SKM-1 treated with dmso at 0.1 percent for 144 hours (cell line): ENCODE results near the gene TYW1B.
"Not testable (repeated sequence)": the region's sequence is repeated elsewhere in the genome, so short reads cannot be mapped to it uniquely, and the experiment has no call there.

Experiments
- DNase-seq: peaks from one replicate; lab custom pipeline; 2025; ENCODE audit not compliant: unreplicated experiment; lab: John Stamatoyannopoulos, UW

TYW1B gene

GRCh38 chr7:72628375-72628774 is 199.6 kb downstream of the TYW1B start:
- not testable (repeated sequence) for DNase-seq

GRCh38 chr7:72626428-72627011 is 201.5 kb downstream of the TYW1B start:
- not testable (repeated sequence) for DNase-seq

- DNase-seq, result not testable (repeated sequence)
These were observed 202.1 kb downstream of the TYW1B start for GRCh38 chr7:72625721-72626423.

GRCh38 chr7:72622532-72622931 is 205.5 kb downstream of the TYW1B start:
- DNase-seq, result no peak

GRCh38 chr7:72621761-72622187 is 206.2 kb downstream of the TYW1B start:
- DNase-seq, result not testable (repeated sequence)

GRCh38 chr7:72620923-72621322 is 207.1 kb downstream of the TYW1B start:
- DNase-seq, result not testable (repeated sequence)

GRCh38 chr7:72618435-72619180 is 209.4 kb downstream of the TYW1B start:
- DNase-seq, result not testable (repeated sequence)

GRCh38 chr7:72609761-72610160 is 218.2 kb downstream of the TYW1B start:
- DNase-seq, result not testable (repeated sequence)

GRCh38 chr7:72607988-72608387 is 220.0 kb downstream of the TYW1B start:
- DNase-seq, result not testable (repeated sequence)

- not testable (repeated sequence) for DNase-seq
These were observed 222.1 kb downstream of the TYW1B start for GRCh38 chr7:72605863-72606431.

- not testable (repeated sequence) for DNase-seq
These were observed 223.0 kb downstream of the TYW1B start for GRCh38 chr7:72604771-72605611.

- DNase-seq, result not testable (repeated sequence)
These were observed 224.5 kb downstream of the TYW1B start for GRCh38 chr7:72603476-72603875.

GRCh38 chr7:72603073-72603472 is 224.9 kb downstream of the TYW1B start:
- DNase-seq, result no peak

- not testable (repeated sequence) for DNase-seq
These were observed 226.3 kb downstream of the TYW1B start for GRCh38 chr7:72601683-72602082.

- not testable (repeated sequence) for DNase-seq
These were observed 238.0 kb downstream of the TYW1B start for GRCh38 chr7:72590023-72590422.

- DNase-seq, result not testable (repeated sequence)
These were observed 240.7 kb downstream of the TYW1B start for GRCh38 chr7:72587267-72587666.

- DNase-seq, result not testable (repeated sequence)
These were observed 243.4 kb downstream of the TYW1B start for GRCh38 chr7:72584576-72584975.

GRCh38 chr7:72583620-72584361 is 244.2 kb downstream of the TYW1B start:
- DNase-seq, result not testable (repeated sequence)

- DNase-seq, result not testable (repeated sequence)
These were observed 247.7 kb downstream of the TYW1B start for GRCh38 chr7:72580142-72580770.
